ENCODE measurements around the gene A3GALT2.
"Not testable (repeated sequence)": the region's sequence is repeated elsewhere in the genome, so short reads cannot be mapped to it uniquely, and the experiment has no call there.

Gene A3GALT2

GRCh38 chr1:33292726-33293340 is 28.1 kb downstream of the A3GALT2 start:
- no peak for DNase-seq (ENCODE audit: low read depth)

DNA sequence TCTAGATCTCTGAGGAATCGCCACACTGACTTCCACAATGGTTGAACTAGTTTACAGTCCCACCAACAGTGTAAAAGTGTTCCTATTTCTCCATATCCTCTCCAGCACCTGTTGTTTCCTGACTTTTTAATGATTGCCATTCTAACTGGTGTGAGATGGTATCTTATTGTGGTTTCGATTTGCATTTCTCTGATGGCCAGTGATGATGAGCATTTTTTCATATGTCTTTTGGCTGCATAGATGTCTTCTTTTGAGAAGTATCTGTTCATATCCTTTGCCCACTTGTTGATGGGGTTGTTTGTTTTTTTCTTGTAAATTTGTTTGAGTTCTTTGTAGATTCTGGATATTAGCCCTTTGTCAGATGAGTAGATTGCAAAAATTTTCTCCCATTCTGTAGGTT is 30.3 kb downstream of the A3GALT2 start:
- DNase-seq (ENCODE audit: low read depth): not testable (repeated sequence)

DNA sequence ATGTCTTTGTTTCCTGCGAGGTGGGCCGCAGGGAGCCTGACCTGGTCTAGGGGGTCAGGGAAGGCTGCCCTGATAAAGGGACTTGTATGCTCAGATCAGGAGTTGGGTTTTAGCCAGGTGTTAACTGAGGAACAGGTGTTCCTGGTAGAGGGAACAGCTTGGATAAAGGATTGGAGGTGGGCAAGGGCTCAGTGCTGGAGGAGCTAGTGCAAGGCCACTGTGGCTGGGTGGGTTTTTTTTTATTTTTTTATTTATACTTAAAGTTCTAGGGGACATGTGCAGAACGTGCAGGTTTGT is 31.1 kb downstream of the A3GALT2 start:
- DNase-seq (ENCODE audit: low read depth): no peak

DNA sequence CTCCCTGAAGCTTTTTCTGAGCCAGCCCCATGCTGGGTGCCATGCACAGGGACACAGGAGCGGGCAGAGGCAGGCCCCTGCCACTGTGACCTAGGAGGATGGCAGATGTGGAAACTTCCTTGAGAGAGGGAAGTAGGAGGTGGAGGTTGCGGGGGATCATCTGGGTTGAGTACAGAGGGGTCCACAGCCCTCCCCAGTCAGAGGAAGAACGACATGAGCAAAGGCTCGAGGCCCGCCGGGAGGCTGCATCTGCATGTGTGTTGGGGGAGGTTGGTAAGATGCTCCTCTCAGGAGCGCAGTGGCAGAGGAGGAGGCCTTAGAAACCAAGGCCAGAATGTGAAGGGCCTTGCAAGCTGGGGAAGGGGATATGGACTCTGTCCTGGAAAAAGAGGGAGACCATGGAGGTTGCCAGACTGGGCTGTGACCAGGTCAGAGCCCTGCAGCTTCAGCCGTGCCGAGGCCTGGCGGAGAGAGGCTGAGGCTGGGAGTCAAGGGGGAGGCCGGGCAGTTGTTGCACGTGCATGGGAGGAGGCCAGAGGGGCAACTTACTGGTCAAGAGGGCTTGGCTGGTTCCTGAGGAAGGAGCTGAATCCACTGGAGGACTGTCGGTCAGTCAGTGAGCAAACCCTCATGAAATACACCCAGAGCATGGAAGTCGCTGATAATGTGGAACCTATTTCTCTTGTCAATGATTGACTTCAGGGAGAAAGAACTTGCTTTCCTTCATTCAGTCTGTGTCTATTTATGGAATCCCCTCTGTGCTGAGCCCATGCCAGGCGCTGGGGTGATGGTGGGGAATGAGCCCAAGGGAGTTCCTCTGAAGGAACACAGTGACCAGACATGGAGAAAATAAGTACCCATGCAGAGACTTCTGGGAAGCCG is 31.7 kb downstream of the A3GALT2 start:
- DNase-seq (ENCODE audit: low read depth): no peak

- no peak for DNase-seq (ENCODE audit: low read depth)
Measured at GRCh38 chr1:33287317-33287716, 33.6 kb downstream of the A3GALT2 start.

DNA sequence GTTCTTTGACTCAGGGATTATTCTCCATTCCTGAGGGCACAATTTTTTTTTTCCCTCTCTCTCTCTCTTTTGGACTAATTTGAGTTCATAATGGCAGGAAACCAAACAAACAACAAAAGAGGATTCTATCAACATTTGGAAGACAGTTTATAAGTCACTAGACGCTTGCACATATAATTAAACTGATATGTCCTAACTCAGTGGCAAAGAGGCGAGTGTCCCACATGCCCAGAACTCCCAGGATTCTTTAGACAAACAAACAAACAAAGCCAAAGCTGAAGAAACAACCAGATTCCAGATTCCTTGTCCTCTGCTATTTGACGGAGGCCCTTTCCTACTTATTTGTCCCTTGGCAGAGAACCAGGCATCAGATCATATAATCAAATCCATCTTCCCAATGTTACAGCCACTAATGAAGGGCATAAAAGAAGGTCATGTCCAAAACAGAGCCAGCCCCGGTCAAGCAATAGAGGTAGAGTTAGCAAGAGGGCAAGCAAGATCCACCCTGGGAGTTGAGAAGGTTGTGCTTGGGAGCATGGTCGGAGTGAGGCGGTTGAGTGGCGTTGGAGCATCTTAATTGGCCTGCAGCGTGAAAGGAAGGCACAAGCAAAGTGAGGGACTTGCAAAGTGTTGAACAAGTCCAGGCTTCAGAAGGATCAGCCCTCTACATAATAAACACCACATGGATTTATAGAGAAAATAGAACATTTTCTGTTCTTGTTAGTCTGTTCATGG is 34.3 kb downstream of the A3GALT2 start:
- no peak for DNase-seq (ENCODE audit: low read depth)

DNA sequence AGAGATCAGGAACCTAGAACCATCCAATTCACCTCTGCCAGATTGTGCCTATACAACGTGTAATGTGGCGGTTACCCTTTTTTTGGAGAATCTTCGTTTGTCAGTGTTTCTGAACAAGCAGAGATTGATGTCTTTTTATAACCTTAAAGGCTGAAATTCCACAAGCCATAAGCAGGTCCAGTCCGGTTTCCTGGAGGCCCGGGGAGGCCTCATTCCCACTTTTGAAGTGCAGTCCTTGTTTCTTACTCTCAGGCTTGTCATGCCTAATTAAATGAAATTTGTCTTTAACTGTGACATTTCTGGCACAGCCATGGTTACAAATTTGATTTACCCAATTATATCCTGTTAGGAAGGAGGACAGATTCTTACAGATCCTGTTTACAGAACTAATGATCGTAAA is 36.8 kb downstream of the A3GALT2 start:
- no peak for DNase-seq (ENCODE audit: low read depth)

DNA sequence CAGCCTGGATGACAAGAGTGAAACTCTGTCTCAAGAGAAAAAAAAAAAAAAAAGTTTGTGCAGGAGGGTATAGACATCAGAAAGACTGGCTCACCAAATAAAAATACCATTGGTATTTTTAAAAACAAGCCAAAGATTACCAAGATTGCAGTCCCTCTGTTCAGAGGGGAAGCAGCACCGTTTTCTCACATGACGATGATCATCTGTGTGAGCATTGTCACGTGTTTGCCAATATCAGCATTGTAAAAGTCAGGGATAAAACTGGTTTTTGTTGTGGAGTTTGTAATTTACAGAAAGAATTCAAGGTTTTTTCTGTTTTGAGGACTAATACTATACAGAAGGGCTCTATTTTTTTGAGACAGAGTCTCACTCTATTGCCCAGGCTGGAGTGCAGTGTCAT is 38.1 kb downstream of the A3GALT2 start:
- no peak for DNase-seq (ENCODE audit: low read depth)

DNA sequence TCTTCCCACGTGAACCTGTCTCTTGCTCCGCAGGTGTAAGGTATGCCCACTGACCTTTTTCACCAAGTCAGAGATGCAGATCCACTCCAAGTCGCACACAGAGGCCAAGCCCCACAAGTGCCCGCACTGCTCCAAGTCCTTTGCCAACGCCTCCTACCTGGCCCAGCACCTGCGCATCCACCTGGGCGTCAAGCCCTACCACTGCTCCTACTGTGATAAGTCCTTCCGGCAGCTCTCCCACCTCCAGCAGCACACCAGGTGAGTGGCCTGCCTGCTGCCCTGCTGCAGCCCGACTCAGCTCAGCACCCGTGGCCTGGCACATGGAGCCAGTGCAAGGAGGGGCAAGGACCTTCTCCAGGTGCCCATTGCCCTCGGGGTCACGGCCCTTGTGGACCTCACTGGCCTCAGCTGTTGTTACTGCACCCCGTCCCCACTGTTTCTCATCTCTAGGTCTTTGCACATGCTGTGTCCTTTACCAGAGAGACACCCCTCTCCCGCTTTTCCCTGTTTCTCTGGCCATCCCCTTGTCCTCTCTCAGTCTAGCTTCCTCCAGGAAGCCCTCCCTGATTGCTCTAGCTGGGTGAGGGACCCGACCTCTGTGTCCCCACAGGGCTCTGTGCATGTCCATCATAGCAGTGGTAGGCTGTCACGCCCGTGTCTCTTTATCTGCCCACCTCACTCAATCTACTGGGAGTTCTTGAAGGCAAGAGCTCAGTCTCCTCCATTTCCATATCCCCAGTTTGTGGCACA is 39.2 kb downstream of the A3GALT2 start:
- DNase-seq (ENCODE audit: low read depth): no peak

DNA sequence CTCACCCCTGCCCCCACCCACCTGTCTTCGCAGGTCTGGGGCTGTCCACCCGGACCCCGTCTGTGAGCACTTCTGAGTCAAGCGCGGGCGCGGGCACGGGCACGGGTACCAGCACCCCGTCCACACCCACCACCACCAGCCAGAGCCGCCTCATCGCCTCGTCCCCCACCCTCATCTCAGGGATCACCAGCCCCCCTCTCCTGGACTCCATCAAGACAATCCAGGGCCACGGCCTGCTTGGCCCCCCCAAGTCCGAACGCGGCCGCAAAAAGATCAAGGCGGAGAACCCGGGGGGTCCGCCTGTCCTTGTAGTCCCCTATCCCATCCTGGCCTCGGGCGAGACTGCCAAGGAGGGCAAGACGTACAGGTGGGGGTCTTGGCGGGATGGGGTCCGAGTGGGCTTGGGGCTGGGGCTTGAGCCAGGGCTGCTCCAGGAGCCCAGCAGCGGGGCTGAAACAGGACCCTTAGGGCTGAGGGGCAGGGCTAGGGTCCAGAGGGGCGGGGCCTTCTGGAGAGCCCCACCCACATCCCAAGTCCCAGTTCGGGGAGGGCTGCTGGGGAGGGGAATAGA is 40.7 kb downstream of the A3GALT2 start:
- no peak for DNase-seq (ENCODE audit: low read depth)

GRCh38 chr1:33277488-33278084 is 43.3 kb downstream of the A3GALT2 start:
- no peak for DNase-seq (ENCODE audit: low read depth)

DNA sequence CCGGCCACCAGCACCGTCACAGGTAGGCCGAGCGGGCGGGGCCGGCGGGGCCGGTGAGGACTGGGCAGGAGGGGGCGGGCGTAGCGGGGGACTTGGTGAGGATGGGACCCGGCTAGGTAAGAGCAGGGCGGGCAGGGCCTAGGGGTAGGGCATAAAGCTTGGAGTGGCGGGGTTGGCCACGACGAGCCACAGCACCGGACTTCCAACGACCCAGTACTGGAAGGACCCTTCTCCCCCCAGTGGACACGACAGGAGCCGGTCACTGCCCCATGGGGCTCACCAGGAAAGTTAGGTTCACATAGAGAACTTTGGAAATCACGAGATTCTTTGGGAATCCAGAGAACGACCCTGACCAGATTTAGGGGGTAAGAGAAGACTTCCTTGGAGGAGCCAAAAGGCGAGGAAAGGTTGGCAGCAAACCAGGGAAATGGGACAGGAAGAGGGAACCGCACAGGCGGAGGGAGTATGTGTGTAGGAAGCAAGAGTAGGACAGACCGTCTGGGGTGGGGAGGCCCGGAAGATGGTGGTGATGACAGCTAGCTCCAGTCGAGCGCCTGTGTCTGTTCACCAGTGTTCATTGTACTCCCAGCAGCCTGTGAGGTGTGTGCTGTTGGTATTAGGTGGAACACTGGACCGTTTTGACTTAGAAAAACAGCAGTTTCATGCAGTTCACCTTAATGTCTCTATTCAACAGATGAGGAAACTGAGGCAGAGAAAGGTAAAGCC is 44.2 kb downstream of the A3GALT2 start:
- DNase-seq (ENCODE audit: low read depth): no peak

DNA sequence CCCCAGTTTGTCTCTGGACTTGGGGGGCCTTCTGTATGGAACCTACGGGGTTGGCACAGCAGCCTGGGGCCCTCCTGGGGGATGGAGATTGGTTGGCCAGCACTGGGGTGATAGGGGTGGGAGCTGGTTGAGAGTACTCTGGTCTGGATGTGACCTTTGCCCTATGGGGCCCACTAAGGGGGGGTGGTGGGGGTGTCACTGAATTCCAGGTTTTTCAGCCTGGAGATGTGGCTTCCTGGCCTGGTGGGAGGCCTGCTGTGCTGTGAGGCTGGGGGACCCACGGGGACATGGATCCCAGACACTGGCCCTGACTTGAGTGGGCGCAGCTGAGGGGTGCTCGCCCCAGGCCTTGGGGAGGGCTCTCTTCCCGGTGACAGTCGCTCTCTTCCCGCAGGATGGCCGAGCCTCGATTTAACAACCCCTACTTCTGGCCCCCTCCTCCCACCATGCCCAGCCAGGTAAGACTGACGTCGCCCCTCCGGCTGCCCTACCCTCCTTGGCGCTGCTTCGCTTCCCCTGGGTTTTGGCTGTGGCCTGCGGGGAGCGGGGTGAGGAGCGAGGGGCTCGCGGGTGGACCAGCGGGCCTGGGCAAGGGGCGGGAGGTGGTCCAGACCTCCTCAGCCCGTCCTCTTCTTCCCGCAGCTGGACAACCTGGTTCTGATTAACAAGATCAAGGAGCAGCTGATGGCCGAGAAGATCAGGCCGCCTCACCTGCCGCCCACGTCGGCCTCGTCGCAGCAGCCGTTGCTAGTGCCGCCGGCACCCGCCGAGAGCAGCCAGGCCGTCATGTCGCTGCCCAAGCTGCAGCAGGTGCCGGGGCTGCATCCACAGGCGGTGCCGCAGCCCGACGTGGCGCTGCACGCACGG is 45.0 kb downstream of the A3GALT2 start:
- no peak for DNase-seq (ENCODE audit: low read depth)

DNA sequence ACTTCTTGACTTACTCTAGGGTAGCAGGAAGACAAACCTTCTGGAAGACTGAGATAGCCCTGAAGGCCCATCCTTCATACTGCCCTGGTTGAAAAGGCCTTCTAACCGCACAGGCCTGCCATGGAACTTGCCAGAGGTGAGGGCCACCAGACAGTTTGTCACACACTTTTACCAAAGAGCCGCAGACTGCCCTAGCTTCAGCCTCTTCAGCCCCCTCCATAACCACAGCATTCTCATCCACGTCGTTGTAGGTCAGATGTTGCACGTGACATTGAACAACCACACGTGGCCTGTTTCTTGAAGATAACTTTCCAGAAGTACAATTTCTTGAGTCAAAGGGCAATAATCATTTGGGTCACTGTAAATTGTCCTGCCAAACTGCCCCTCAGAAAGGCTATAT is 45.7 kb downstream of the A3GALT2 start:
- DNase-seq (ENCODE audit: low read depth): no peak

- no peak for DNase-seq (ENCODE audit: low read depth)
Measured at GRCh38 chr1:33274446-33274845, 46.5 kb downstream of the A3GALT2 start.

- no peak for DNase-seq (ENCODE audit: low read depth)
Measured at GRCh38 chr1:33273961-33274371, 46.9 kb downstream of the A3GALT2 start.

DNA sequence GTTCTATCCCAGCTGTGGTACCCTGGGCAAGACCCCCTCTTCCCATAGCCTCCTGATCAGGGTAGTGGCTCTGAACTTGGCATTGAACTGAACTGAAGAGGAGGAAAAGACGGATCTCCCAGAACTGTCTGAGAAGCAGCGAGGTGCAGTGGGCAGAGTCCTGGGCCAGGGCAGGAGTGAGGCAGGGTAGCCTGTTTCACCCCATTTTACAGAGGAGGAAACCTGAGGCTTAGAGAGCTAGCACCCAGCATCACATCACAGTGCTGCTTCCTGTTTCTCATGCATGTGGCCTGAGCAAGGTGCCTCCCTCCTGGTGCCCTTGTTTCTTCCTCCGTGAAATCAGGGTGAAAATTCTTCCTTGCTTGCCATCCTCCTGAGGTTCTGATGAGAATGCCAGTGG is 47.5 kb downstream of the A3GALT2 start:
- DNase-seq (ENCODE audit: low read depth): no peak

- DNase-seq (ENCODE audit: low read depth): no peak
Measured at GRCh38 chr1:33272930-33273329, 48.0 kb downstream of the A3GALT2 start.

- no peak for DNase-seq (ENCODE audit: low read depth)
Measured at GRCh38 chr1:33272509-33272908, 48.4 kb downstream of the A3GALT2 start.
